OCI-LY7 (cell line): ENCODE data around the gene B3GALNT1. TPM values are rescaled to one million over a fixed set of nuclear protein-coding genes. Genes with fewer than 3 reads are reported as not detected.

Experiments
- BruUV-seq: library from RNA; stranded (reverse); fragments of 400-500 nt; replicated peaks from 2 replicates; lab custom pipeline; 2021; lab: Mats Ljungman, UMichigan
- CTCF ChIA-PET: fragments of 300-600 bp; sonication (Branson Sonifier 250); formaldehyde crosslinking; loops from one replicate; lab custom pipeline; 2022; ENCODE audit warnings: antibody characterized with exemption; ENCODE audit not compliant: unreplicated experiment; lab: Charles Lee
- POLR2A ChIA-PET: fragments of 300-600 bp; sonication (Branson Sonifier 250); formaldehyde crosslinking; loops from one replicate; lab custom pipeline; 2022; ENCODE audit warnings: antibody characterized with exemption; lab: Charles Lee
- DNase-seq: peaks from one replicate; pipeline ENCODE4 v3.0.0-alpha.2; 2015; ENCODE audit warnings: low spot score
- H2AFZ ChIP-seq: fragments of 200-600 bp; sonication (generic), shearing (Covaris generic); 2 replicates; pipeline ENCODE4 v1.6.1; 2014; ENCODE audit warnings: mild to moderate bottlenecking, antibody characterized with exemption, low read length, moderate library complexity
- H3K27ac ChIP-seq: fragments of 200-600 bp; sonication (generic); 2 replicates; pipeline ENCODE4 v1.5.1; 2014; ENCODE audit warnings: mixed run types, low read depth, mild to moderate bottlenecking, moderate library complexity, low read length, inconsistent platforms; ENCODE audit not compliant: poor library complexity, severe bottlenecking
- H3K36me3 ChIP-seq: fragments of 200-600 bp; sonication (generic); 2 replicates; pipeline ENCODE4 v1.6.1; 2014; ENCODE audit warnings: mild to moderate bottlenecking, antibody characterized with exemption, low read length, moderate library complexity, mixed read lengths; ENCODE audit not compliant: insufficient read depth
- H3K4me1 ChIP-seq: fragments of 200-600 bp; sonication (generic); 2 replicates; pipeline ENCODE4 v1.5.1; 2014; ENCODE audit warnings: mild to moderate bottlenecking, low read length; ENCODE audit not compliant: insufficient read depth, poor library complexity, severe bottlenecking
- H3K4me2 ChIP-seq: fragments of 200-600 bp; sonication (generic); 2 replicates; pipeline ENCODE4 v1.6.1; 2014; ENCODE audit warnings: mild to moderate bottlenecking, low read length
- H3K4me3 ChIP-seq: fragments of 200-600 bp; sonication (generic); 2 replicates; pipeline ENCODE4 v1.5.1; 2014; ENCODE audit warnings: mild to moderate bottlenecking, low read depth, low read length; ENCODE audit not compliant: poor library complexity, severe bottlenecking
- H3K79me2 ChIP-seq: fragments of 200-600 bp; sonication (generic); 2 replicates; pipeline ENCODE4 v1.6.1; 2016; ENCODE audit warnings: low read depth, mild to moderate bottlenecking, low read length, moderate library complexity, mixed read lengths; ENCODE audit not compliant: insufficient read depth
- H3K9me2 ChIP-seq: fragments of 200-600 bp; sonication (generic); 2 replicates; pipeline ENCODE4 v1.6.1; 2016; ENCODE audit warnings: mild to moderate bottlenecking, low read length, mixed read lengths; ENCODE audit not compliant: insufficient read depth
- H3K9me3 ChIP-seq: fragments of 200-600 bp; sonication (generic); 2 replicates; pipeline ENCODE4 v1.6.1; 2014; ENCODE audit warnings: mild to moderate bottlenecking, mixed run types, low read length, mixed read lengths
- H4K20me1 ChIP-seq: fragments of 200-600 bp; sonication (generic); 2 replicates; pipeline ENCODE4 v1.6.1; 2014; ENCODE audit warnings: mild to moderate bottlenecking, antibody characterized with exemption, low read length, moderate library complexity, mixed read lengths; ENCODE audit not compliant: insufficient read depth
- CTCF ChIP-seq: fragments of 200-600 bp; sonication (generic); conservative IDR thresholded peaks from 2 replicates; pipeline ENCODE4 v1.5.1; 2014; ENCODE audit warnings: mild to moderate bottlenecking, antibody characterized with exemption, low read length, moderate library complexity, mixed read lengths
- EZH2phosphoT487 ChIP-seq: fragments of 200-600 bp; sonication (generic); IDR thresholded peaks from 2 replicates; pipeline ENCODE4 v1.6.1; 2018; ENCODE audit warnings: low read depth, borderline replicate concordance, mild to moderate bottlenecking, mixed run types, antibody characterized with exemption, low read length, moderate library complexity, mixed read lengths
- intact Hi-C: fragments of 100-400 bp; cut with micrococcal nuclease; formaldehyde crosslinking; loops from one replicate; pipeline ENCODE4 v1.10.0; 2022; ENCODE audit not compliant: unreplicated experiment
- total RNA-seq, 2 experiments: library from RNA; depleted of rRNA in 1 of 2; stranded (reverse); fragments of >200 nt in 1 of 2; shearing (Covaris generic) in 1 of 2; gene quantifications; 2 replicates each; pipeline ENCODE4 v1.2.3, GENCODE V29; 2014 to 2022

B3GALNT1 gene
- total RNA-seq, 2 experiments from 2014 or later = not detected

GRCh38 chr3:161082063-161082462 is 23.1 kb downstream of the B3GALNT1 start:
- ChIA-PET POLR2A (interaction anchor here (1.4 to 2.0 kb wide), 5 partner anchors 8 to 139 kb away, joined by 5 to 10 read pairs (median 8); partner anchors contain the start of gene NMD3), CTCF (interaction anchor here (0.8 to 1.2 kb wide), 2 partner anchors 9 to 12 kb away, joined by 3 read pairs; no protein-coding TSS in a partner anchor)
- no peak for DNase-seq
- BruUV-seq = no TSS peak
- Histone ChIP-seq H3K4me1 (peaks cover 24% of the 10 kb centered on the region), H3K4me2 (peak overlapping the region; percentile 53), H4K20me1 (no peaks in the 10 kb centered on the region), H3K4me3 (no peak overlapping the region), H3K9me3 (no peaks in the 10 kb centered on the region), H3K36me3 (no peaks in the 10 kb centered on the region), H3K27ac (no peak overlapping the region), H3K79me2 (no peaks in the 10 kb centered on the region), H2AFZ (peak overlapping the region; percentile 92), H3K9me2 (no peaks in the 10 kb centered on the region)
- intact Hi-C loops = loop anchor here (5.0 kb wide), 1 partner anchor 140 kb away; the partner anchor contains the start of gene NMD3
- no peak for TF ChIP-seq CTCF
- TF ChIP-seq EZH2phosphoT487 = no peak

- H4K20me1 ChIP-seq = no peaks in the 10 kb centered on the region
- H3K9me3 ChIP-seq = no peaks in the 10 kb centered on the region
- H3K9me2 ChIP-seq = no peaks in the 10 kb centered on the region
- POLR2A ChIA-PET = interaction anchor here (0.6 to 2.0 kb wide), 5 partner anchors 8 to 139 kb away, joined by 4 to 10 read pairs (median 7); partner anchors contain the start of gene NMD3
- TF ChIP-seq EZH2phosphoT487 (no peak), CTCF (no peak)
- no TSS peak for BruUV-seq
- no peak overlapping the region for H3K27ac ChIP-seq
- intact Hi-C loops = loop anchor here (5.0 kb wide), 1 partner anchor 141 kb away; the partner anchor contains the start of gene NMD3
- H3K4me1 ChIP-seq = peaks cover 24% of the 10 kb centered on the region
- DNase-seq = no peak
- no peaks in the 10 kb centered on the region for H3K79me2 ChIP-seq
- no peak overlapping the region for H3K4me3 ChIP-seq
- H3K4me2 ChIP-seq = peak overlapping the region; percentile 53
- H3K36me3 ChIP-seq = no peaks in the 10 kb centered on the region
- CTCF ChIA-PET = interaction anchor here (0.8 to 1.2 kb wide), 2 partner anchors 9 to 11 kb away, joined by 3 read pairs; no protein-coding TSS in a partner anchor
- H2AFZ ChIP-seq = peak overlapping the region; percentile 92
These were observed 23.5 kb downstream of the B3GALNT1 start for GRCh38 chr3:161081633-161082032.

- Histone ChIP-seq H3K36me3 (no peaks in the 10 kb centered on the region), H3K4me3 (no peak overlapping the region), H3K4me1 (peaks cover 36% of the 10 kb centered on the region), H3K9me2 (no peaks in the 10 kb centered on the region), H2AFZ (no peak overlapping the region), H3K9me3 (no peaks in the 10 kb centered on the region), H3K27ac (no peak overlapping the region), H3K4me2 (no peak overlapping the region), H3K79me2 (no peaks in the 10 kb centered on the region), H4K20me1 (no peaks in the 10 kb centered on the region)
- intact Hi-C loops = loop anchor here (10.0 kb wide), 1 partner anchor 508 kb away; the partner anchor contains the start of gene KPNA4
- DNase-seq = no peak
- POLR2A ChIA-PET = interaction anchor here (0.6 to 2.0 kb wide), 4 partner anchors 9 to 149 kb away, joined by 3 to 8 read pairs (median 3); partner anchors contain the start of gene NMD3
- TF ChIP-seq CTCF (no peak), EZH2phosphoT487 (no peak)
- no TSS peak for BruUV-seq
- CTCF ChIA-PET = no interaction called here
These were observed 32.0 kb downstream of the B3GALNT1 start for GRCh38 chr3:161073181-161073580.
